Right cardiac atrium (tissue), 5 donors: Measurements from ENCODE around the gene RADX. TPM values are rescaled to one million over a fixed set of nuclear protein-coding genes. Genes with fewer than 3 reads are reported as not detected.
A peak's percentile ranks its signal among the peaks of the same experiment; 100 is the strongest.

Experiments
- ATAC-seq, 2 donors: fragments of 200-7000 bp; cut with Tn5 transposase; one replicate each; pipeline versions ENCODE4 v1.8.0 to v1.9.1; 2020; ENCODE audit warnings: moderate library complexity in 2 of 2, mild to moderate bottlenecking in 1 of 2
- DNase-seq, 3 donors: peaks; one replicate each; pipeline ENCODE4 v3.0.0-alpha.2; 2020
- H3K27ac ChIP-seq: one replicate; pipeline ENCODE4 v1.5.1; 2013; ENCODE audit warnings: mild to moderate bottlenecking, low read length, control low read depth, moderate library complexity
- H3K27me3 ChIP-seq: one replicate; pipeline ENCODE4 v1.6.1; 2013; ENCODE audit not compliant: control insufficient read depth, insufficient read depth
- H3K4me1 ChIP-seq: one replicate; pipeline ENCODE4 v1.6.1; 2013; ENCODE audit warnings: low read length; ENCODE audit not compliant: control insufficient read depth, insufficient read depth
- H3K4me3 ChIP-seq: one replicate; pipeline ENCODE4 v1.5.1; 2013; ENCODE audit warnings: low read length, control low read depth
- H3K9me3 ChIP-seq: one replicate; pipeline ENCODE4 v1.6.1; 2013; ENCODE audit warnings: low read length; ENCODE audit not compliant: control insufficient read depth
- WGBS: extraction: QIAGEN DNeasy Blood & Tissue Kit; methylation state at CpG from one replicate; pipeline ENCODE4 v1.1.7; 2013; 5-methylcytosine and 5-hydroxymethylcytosine counted together
- intact Hi-C, 4 donors: fragments of 100-400 bp; cut with DNase I; formaldehyde crosslinking; loops; one replicate each; pipeline versions ENCODE4 v1.11.0 to v1.14.0; 2022 to 2023
- long read RNA-seq, 4 donors: library from polyadenylated mRNA; unstranded; transcript quantifications; one replicate each; pipeline ENCODE4 v2.0.0, GENCODE V29; 2020 to 2021
- polyA plus RNA-seq: library from polyadenylated mRNA; stranded (reverse); fragments of 200-250 nt; gene quantifications from one replicate; pipeline ENCODE4 v1.2.3, GENCODE V29; 2013
- total RNA-seq, 4 donors: library from RNA; stranded (reverse); fragmentation: NEBNext Ultra II Directional; extraction: Animal tissue kit (Norgen Biotek cat#: 25700); gene quantifications; one replicate each; pipeline ENCODE4 v1.2.1, GENCODE V29; 2021
- donor health status: healthy with polysubstance abuse.
- donor health status: DM: no; HTN: yes; CAD: no.
- donor health status: DM: no; HTN: no; CAD: no.
- donor health status: DM: no; HTN: yes; CAD: no; lungs with severe emphysema.
- donor health status: DM: yes; HTN: yes; CAD: no.

RADX gene
- total RNA-seq (1 to 10 TPM in 3 of 4 donors, under 1 TPM in 1; 0.97 to 1.9 (median 1.6) TPM), polyA plus RNA-seq (0.61 TPM)
- long read RNA-seq, donor 1, partial matches to known transcripts: 0 of 2 reads
- long read RNA-seq, donor 1, other reads (novel, unspliced or antisense): 0 of 2 reads
- long read RNA-seq, donor 2, partial matches to known transcripts: 0 of 1 reads
- long read RNA-seq, donor 2, other reads (novel, unspliced or antisense): 0 of 1 reads
- long read RNA-seq, donor 3, partial matches to known transcripts: 1 of 2 reads
- long read RNA-seq, donor 3, other reads (novel, unspliced or antisense): 0 of 2 reads
- long read RNA-seq, donor 4, partial matches to known transcripts: 0 of 1 reads
- long read RNA-seq, donor 4, other reads (novel, unspliced or antisense): 0 of 1 reads

- Histone ChIP-seq H3K27me3 (no peaks in the 10 kb centered on the region), H3K27ac (no peak within 1 kb of the TSS), H3K4me1 (no peaks in the 10 kb centered on the region), H3K4me3 (peak within 1 kb of the TSS; percentile 43), H3K9me3 (no peaks in the 10 kb centered on the region)
- under 1% methylated on average over 46 of the region's 46 CpGs for WGBS
- intact Hi-C loops: no loop called here
- DNase-seq (peak; percentile 77 to 91 (median 88)), ATAC-seq (peak; percentile 98 to 99)
Measured at GRCh38 chrX:106611679-106612392, at the start of gene RADX. RADX (plus strand) TSS chrX:106611978; CDS start chrX:106612081, 103 bp downstream.

GRCh38 chrX:106564986-106565385 is 46.8 kb upstream of the RADX start:
- Histone ChIP-seq H3K27ac (no peak overlapping the region), H3K9me3 (no peaks in the 10 kb centered on the region), H3K27me3 (no peaks in the 10 kb centered on the region), H3K4me1 (no peaks in the 10 kb centered on the region), H3K4me3 (no peak overlapping the region)
- 68% methylated on average over 2 of the region's 2 CpGs for WGBS
- ATAC-seq (no peak), DNase-seq (no peak)
- intact Hi-C loops: no loop called here

GRCh38 chrX:106566362-106566761 is 45.4 kb upstream of the RADX start:
- no peaks in the 10 kb centered on the region for H3K27me3 ChIP-seq
- intact Hi-C loops: no loop called here
- H3K4me3 ChIP-seq: no peak overlapping the region
- ATAC-seq (no peak), DNase-seq (no peak)
- no peaks in the 10 kb centered on the region for H3K9me3 ChIP-seq
- H3K4me1 ChIP-seq: no peaks in the 10 kb centered on the region
- 85% methylated on average over 8 of the region's 8 CpGs for WGBS
- no peak overlapping the region for H3K27ac ChIP-seq

- 85% methylated on average over 1 of the region's 1 CpG for WGBS
- Histone ChIP-seq H3K9me3 (no peaks in the 10 kb centered on the region), H3K27me3 (no peaks in the 10 kb centered on the region), H3K4me1 (no peaks in the 10 kb centered on the region), H3K4me3 (no peak overlapping the region), H3K27ac (no peak overlapping the region)
- DNase-seq: no peak
- intact Hi-C loops: no loop called here
- ATAC-seq: no peak
Measured at GRCh38 chrX:106581856-106582255, 29.9 kb upstream of the RADX start.

GRCh38 chrX:106585478-106585877 is 26.3 kb upstream of the RADX start:
- H3K4me1 ChIP-seq: no peaks in the 10 kb centered on the region
- 51% methylated on average over 2 of the region's 2 CpGs for WGBS
- intact Hi-C loops: no loop called here
- no peaks in the 10 kb centered on the region for H3K27me3 ChIP-seq
- ATAC-seq (no peak), DNase-seq (no peak)
- H3K4me3 ChIP-seq: no peak overlapping the region
- no peaks in the 10 kb centered on the region for H3K9me3 ChIP-seq
- H3K27ac ChIP-seq: no peak overlapping the region

- Histone ChIP-seq H3K27ac (no peak overlapping the region), H3K9me3 (no peaks in the 10 kb centered on the region), H3K27me3 (no peaks in the 10 kb centered on the region), H3K4me3 (no peak overlapping the region), H3K4me1 (no peaks in the 10 kb centered on the region)
- DNase-seq: no peak
- intact Hi-C loops: no loop called here
- 66% methylated on average over 2 of the region's 2 CpGs for whole genome bisulfite sequencing
- no peak for ATAC-seq
Measured at GRCh38 chrX:106588801-106589200, 23.0 kb upstream of the RADX start.

GRCh38 chrX:106599411-106599810 is 12.4 kb upstream of the RADX start:
- Histone ChIP-seq H3K9me3 (no peaks in the 10 kb centered on the region), H3K4me3 (no peak overlapping the region), H3K4me1 (no peaks in the 10 kb centered on the region), H3K27ac (no peak overlapping the region), H3K27me3 (no peaks in the 10 kb centered on the region)
- DNase-seq (no peak), ATAC-seq (no peak)
- intact Hi-C loops: no loop called here
- 36% methylated on average over 2 of the region's 2 CpGs for WGBS

- Histone ChIP-seq H3K9me3 (no peaks in the 10 kb centered on the region), H3K4me1 (no peaks in the 10 kb centered on the region), H3K4me3 (no peak overlapping the region), H3K27me3 (no peaks in the 10 kb centered on the region), H3K27ac (no peak overlapping the region)
- intact Hi-C loops: no loop called here
- WGBS: 73% methylated on average over 1 of the region's 1 CpG
- ATAC-seq (no peak), DNase-seq (no peak)
Measured at GRCh38 chrX:106606571-106606970, 5.2 kb upstream of the RADX start.

- Histone ChIP-seq H3K27ac (no peak overlapping the region), H3K4me1 (no peaks in the 10 kb centered on the region), H3K9me3 (no peaks in the 10 kb centered on the region), H3K4me3 (no peak overlapping the region), H3K27me3 (no peaks in the 10 kb centered on the region)
- ATAC-seq: no peak
- intact Hi-C loops: no loop called here
- DNase-seq: no peak
- WGBS: 44% methylated on average over 6 of the region's 6 CpGs
Measured at GRCh38 chrX:106608016-106608415, 3.8 kb upstream of the RADX start.

- Histone ChIP-seq H3K9me3 (no peaks in the 10 kb centered on the region), H3K27me3 (no peaks in the 10 kb centered on the region), H3K4me1 (no peaks in the 10 kb centered on the region), H3K4me3 (peak overlapping the region; percentile 43), H3K27ac (no peak overlapping the region)
- intact Hi-C loops: no loop called here
- ATAC-seq: peak in 1 of 2 donors; percentile 18
- 8% methylated on average over 1 of the region's 1 CpG for WGBS
- no peak for DNase-seq
Measured at GRCh38 chrX:106611317-106611678, 480 bp upstream of the RADX start.

- H3K27ac ChIP-seq: no peak overlapping the region
- no peaks in the 10 kb centered on the region for H3K4me1 ChIP-seq
- no peak for DNase-seq
- H3K27me3 ChIP-seq: no peaks in the 10 kb centered on the region
- peak overlapping the region; percentile 43 for H3K4me3 ChIP-seq
- peak; percentile 16 to 25 for ATAC-seq
- no peaks in the 10 kb centered on the region for H3K9me3 ChIP-seq
- 2% methylated on average over 8 of the region's 8 CpGs for WGBS
- intact Hi-C loops: no loop called here
Measured at GRCh38 chrX:106612393-106612763, 600 bp downstream of the RADX start.
